K562 (cell line): ENCODE data around the gene ZNF646. TPM values are rescaled to one million over a fixed set of nuclear protein-coding genes. Genes with fewer than 3 reads are reported as not detected.
A peak's percentile ranks its signal among the peaks of the same experiment; 100 is the strongest.

Source experiments
- CXXC5 ChIP-seq: fragments of 250-450 bp; sonication (Bioruptor Pico); IDR thresholded peaks from 2 replicates; pipeline ENCODE4 v1.8.0; 2022; ENCODE audit warnings: inconsistent platforms, mild to moderate bottlenecking, moderate library complexity
- DDX20 ChIP-seq: fragments of 450-650 bp; IDR thresholded peaks from 2 replicates; pipeline ENCODE4 v1.6.1; 2016; ENCODE audit warnings: missing genetic modification characterization, low read depth, mild to moderate bottlenecking, missing compliant biosample characterization, moderate library complexity
- ESRRA ChIP-seq: fragments of 450-650 bp; IDR thresholded peaks from 2 replicates; pipeline ENCODE4 v1.6.1; 2014; ENCODE audit warnings: low read depth, mild to moderate bottlenecking, moderate library complexity, borderline replicate concordance
- GATA2 ChIP-seq: sonication (generic); formaldehyde crosslinking; IDR thresholded peaks from 2 replicates; pipeline ENCODE4 v1.4.0; 2020; ENCODE audit warnings: mild to moderate bottlenecking, missing genetic modification reagents
- HSF4 ChIP-seq: fragments of 250-450 bp; sonication (Bioruptor Pico); IDR thresholded peaks from 2 replicates; pipeline ENCODE4 v2.1.2; 2022; ENCODE audit warnings: mild to moderate bottlenecking, moderate library complexity, borderline replicate concordance
- L3MBTL2 ChIP-seq: fragments of 450-650 bp; IDR thresholded peaks from 2 replicates; pipeline ENCODE4 v1.6.1; 2016; ENCODE audit warnings: mild to moderate bottlenecking, moderate library complexity
- MCM2 ChIP-seq: fragments of 450-650 bp; IDR thresholded peaks from 2 replicates; pipeline ENCODE4 v1.6.1; 2017; ENCODE audit warnings: low read depth, mild to moderate bottlenecking
- MCM5 ChIP-seq: fragments of 450-650 bp; IDR thresholded peaks from 2 replicates; pipeline ENCODE4 v1.6.1; 2016; ENCODE audit warnings: low read depth
- NFXL1 ChIP-seq: fragments of 450-650 bp; formaldehyde crosslinking; IDR thresholded peaks from 2 replicates; pipeline ENCODE4 v1.4.0; 2021; ENCODE audit warnings: mild to moderate bottlenecking
- RNF219 ChIP-seq: fragments of 250-450 bp; sonication (Bioruptor Pico); IDR thresholded peaks from 2 replicates; pipeline ENCODE4 v1.5.0; 2022; ENCODE audit warnings: mild to moderate bottlenecking
- SMC3 ChIP-seq: conservative IDR thresholded peaks from 2 replicates; pipeline ENCODE4 v1.6.1; 2011; ENCODE audit warnings: low read depth, low read length, improper control_type of control experiment; ENCODE audit not compliant: insufficient read depth
- TEAD2 ChIP-seq: fragments of 450-650 bp; IDR thresholded peaks from 2 replicates; pipeline ENCODE4 v1.6.1; 2016; ENCODE audit warnings: missing genetic modification characterization, control low read depth, missing compliant biosample characterization
- YY1 ChIP-seq, 3 experiments: IDR thresholded peaks; 2 replicates each; pipeline ENCODE4 v1.6.1; 2011; ENCODE audit warnings: low read length in 2 of 3, mild to moderate bottlenecking in 2 of 3, moderate library complexity in 2 of 3, borderline replicate concordance in 1 of 3, control low read depth in 1 of 3, low read depth in 1 of 3; ENCODE audit not compliant: insufficient read depth in 3 of 3, insufficient replicate concordance in 2 of 3, control insufficient read depth in 1 of 3, insufficient read length in 1 of 3; ENCODE audit errors: extremely low read depth in 1 of 3
- ZNF830 ChIP-seq: fragments of 250-450 bp; sonication (Bioruptor Pico); IDR thresholded peaks from 2 replicates; pipeline ENCODE4 v1.5.0; 2021; ENCODE audit warnings: mild to moderate bottlenecking
- ZSCAN29 ChIP-seq: fragments of 450-650 bp; IDR thresholded peaks from 2 replicates; pipeline ENCODE4 v1.6.1; 2017
- polyA plus RNA-seq, 8 experiments: library from polyadenylated mRNA; depleted of rRNA in 4 of 8; stranded (reverse) in 5 of 8; unstranded in 3 of 8; fragments of >200 nt; fragmentation: Nextera tagmentation in 2 of 8; fragmentation: Illumina TruSeq in 1 of 8; extraction: Ambion mirVana in 2 of 8; extraction: Trizol in 1 of 8; gene quantifications; 2 replicates each; pipeline versions ENCODE4 v1.2.1 to v1.2.3, GENCODE V29; 2011 to 2014; ENCODE audit warnings: inconsistent platforms in 1 of 8, missing spikeins in 1 of 8
- total RNA-seq, 7 experiments: library from RNA; depleted of rRNA in 6 of 7; stranded (reverse); fragments of >200 nt in 6 of 7; fragmentation: Illumina TruSeq in 2 of 7; extraction: Trizol in 2 of 7; gene quantifications; 2 replicates each; pipeline versions ENCODE4 v1.2.1 to v1.2.3, GENCODE V29; 2011 to 2021; ENCODE audit warnings: low replicate concordance in 1 of 7
- TF ChIP-seq, protein P1 (sequence below): fragments of 150-350 bp; IDR thresholded peaks from 2 replicates; pipeline ENCODE4 v1.6.1; 2014; ENCODE audit warnings: low read depth, mild to moderate bottlenecking, low read length, borderline replicate concordance
- TF ChIP-seq, protein P2 (sequence below), 3 experiments: IDR thresholded peaks in 2 of 3; conservative IDR thresholded peaks in 1 of 3; 2 replicates each; pipeline ENCODE4 v1.5.1; 2011 to 2012; ENCODE audit warnings: low read length in 3 of 3, mild to moderate bottlenecking in 3 of 3, control low read depth in 2 of 3, improper control_type of control experiment in 1 of 3, inconsistent platforms in 1 of 3, low read depth in 1 of 3, mixed read lengths in 1 of 3, moderate library complexity in 1 of 3; ENCODE audit not compliant: insufficient read depth in 2 of 3
- TF ChIP-seq, protein P3 (sequence below): fragments of 250-450 bp; sonication (Bioruptor Pico); IDR thresholded peaks from 2 replicates; pipeline ENCODE4 v1.8.0; 2022; ENCODE audit warnings: moderate library complexity, mild to moderate bottlenecking, inconsistent platforms

The ZNF646 gene
- total and polyA plus RNA-seq, 9 of the 15 experiments (the other 6 are each of a cell fraction or from before 2014, with no cell fraction given), result 0.08 to 20.6 (median 8.0) TPM

- TF ChIP-seq, protein P1, sequence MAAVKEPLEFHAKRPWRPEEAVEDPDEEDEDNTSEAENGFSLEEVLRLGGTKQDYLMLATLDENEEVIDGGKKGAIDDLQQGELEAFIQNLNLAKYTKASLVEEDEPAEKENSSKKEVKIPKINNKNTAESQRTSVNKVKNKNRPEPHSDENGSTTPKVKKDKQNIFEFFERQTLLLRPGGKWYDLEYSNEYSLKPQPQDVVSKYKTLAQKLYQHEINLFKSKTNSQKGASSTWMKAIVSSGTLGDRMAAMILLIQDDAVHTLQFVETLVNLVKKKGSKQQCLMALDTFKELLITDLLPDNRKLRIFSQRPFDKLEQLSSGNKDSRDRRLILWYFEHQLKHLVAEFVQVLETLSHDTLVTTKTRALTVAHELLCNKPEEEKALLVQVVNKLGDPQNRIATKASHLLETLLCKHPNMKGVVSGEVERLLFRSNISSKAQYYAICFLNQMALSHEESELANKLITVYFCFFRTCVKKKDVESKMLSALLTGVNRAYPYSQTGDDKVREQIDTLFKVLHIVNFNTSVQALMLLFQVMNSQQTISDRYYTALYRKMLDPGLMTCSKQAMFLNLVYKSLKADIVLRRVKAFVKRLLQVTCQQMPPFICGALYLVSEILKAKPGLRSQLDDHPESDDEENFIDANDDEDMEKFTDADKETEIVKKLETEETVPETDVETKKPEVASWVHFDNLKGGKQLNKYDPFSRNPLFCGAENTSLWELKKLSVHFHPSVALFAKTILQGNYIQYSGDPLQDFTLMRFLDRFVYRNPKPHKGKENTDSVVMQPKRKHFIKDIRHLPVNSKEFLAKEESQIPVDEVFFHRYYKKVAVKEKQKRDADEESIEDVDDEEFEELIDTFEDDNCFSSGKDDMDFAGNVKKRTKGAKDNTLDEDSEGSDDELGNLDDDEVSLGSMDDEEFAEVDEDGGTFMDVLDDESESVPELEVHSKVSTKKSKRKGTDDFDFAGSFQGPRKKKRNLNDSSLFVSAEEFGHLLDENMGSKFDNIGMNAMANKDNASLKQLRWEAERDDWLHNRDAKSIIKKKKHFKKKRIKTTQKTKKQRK, result no peak
- TF ChIP-seq DDX20 (tag), result no peak
- TF ChIP-seq SMC3, result no peak
- TF ChIP-seq ESRRA, result peak; percentile 40; the same call in 1 of the 2 replicates
- TF ChIP-seq GATA2, result peak; percentile 77
- TF ChIP-seq HSF4, result no peak
- TF ChIP-seq YY1 (IDR thresholded peaks at IDR 0.05; ENCODE audit: borderline replicate concordance in 1 of 3, control insufficient read depth in 1 of 3, extremely low read depth in 1 of 3, insufficient read depth in 3 of 3, insufficient read length in 1 of 3, insufficient replicate concordance in 2 of 3, low read depth in 1 of 3, low read length in 2 of 3), result no peak
- TF ChIP-seq, protein P2, sequence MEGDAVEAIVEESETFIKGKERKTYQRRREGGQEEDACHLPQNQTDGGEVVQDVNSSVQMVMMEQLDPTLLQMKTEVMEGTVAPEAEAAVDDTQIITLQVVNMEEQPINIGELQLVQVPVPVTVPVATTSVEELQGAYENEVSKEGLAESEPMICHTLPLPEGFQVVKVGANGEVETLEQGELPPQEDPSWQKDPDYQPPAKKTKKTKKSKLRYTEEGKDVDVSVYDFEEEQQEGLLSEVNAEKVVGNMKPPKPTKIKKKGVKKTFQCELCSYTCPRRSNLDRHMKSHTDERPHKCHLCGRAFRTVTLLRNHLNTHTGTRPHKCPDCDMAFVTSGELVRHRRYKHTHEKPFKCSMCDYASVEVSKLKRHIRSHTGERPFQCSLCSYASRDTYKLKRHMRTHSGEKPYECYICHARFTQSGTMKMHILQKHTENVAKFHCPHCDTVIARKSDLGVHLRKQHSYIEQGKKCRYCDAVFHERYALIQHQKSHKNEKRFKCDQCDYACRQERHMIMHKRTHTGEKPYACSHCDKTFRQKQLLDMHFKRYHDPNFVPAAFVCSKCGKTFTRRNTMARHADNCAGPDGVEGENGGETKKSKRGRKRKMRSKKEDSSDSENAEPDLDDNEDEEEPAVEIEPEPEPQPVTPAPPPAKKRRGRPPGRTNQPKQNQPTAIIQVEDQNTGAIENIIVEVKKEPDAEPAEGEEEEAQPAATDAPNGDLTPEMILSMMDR (IDR thresholded peaks at IDR 0.05 in 2 of 3, conservative IDR thresholded peaks at IDR 0.05 in 1 of 3; ENCODE audit: insufficient read depth in 2 of 3, low read depth in 1 of 3, low read length in 3 of 3), result no peak; a peak in 1 of 6 replicates
- no peak for TF ChIP-seq RNF219
- TF ChIP-seq CXXC5 (CRISPR knock-in tag), result peak; percentile 39
- TF ChIP-seq ZSCAN29, result no peak
- TF ChIP-seq L3MBTL2, result no peak
- TF ChIP-seq, protein P3, sequence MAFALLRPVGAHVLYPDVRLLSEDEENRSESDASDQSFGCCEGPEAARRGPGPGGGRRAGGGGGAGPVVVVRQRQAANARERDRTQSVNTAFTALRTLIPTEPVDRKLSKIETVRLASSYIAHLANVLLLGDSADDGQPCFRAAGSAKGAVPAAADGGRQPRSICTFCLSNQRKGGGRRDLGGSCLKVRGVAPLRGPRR (CRISPR knock-in tag), result no peak
- no peak for TF ChIP-seq ZNF830 (CRISPR knock-in tag)
- TF ChIP-seq MCM2, result no peak
- no peak for TF ChIP-seq MCM5
- no peak for TF ChIP-seq TEAD2 (tag)
- no peak for TF ChIP-seq NFXL1 (CRISPR knock-in tag)
Measured at GRCh38 chr16:31128711-31129567, 54.7 kb downstream of the ZNF646 start (continued).
